ENCODE measurements around the gene CFAP410.

The CFAP410 gene

GRCh38 chr21:44294391-44295162, 44.6 kb downstream of the CFAP410 start:
- TF ChIP-seq CTCF (IDR thresholded peaks at IDR 0.05; ENCODE audit: low read length, missing control alignments) = no peak
- H3K4me3 ChIP-seq (replicated peaks; ENCODE audit: low read depth, low read length) = no peak overlapping the region
- DNase-seq (ENCODE audit: low read depth) = peak; percentile 51

GRCh38 chr21:44293551-44294231, 45.5 kb downstream of the CFAP410 start:
- no peak overlapping the region for H3K4me3 ChIP-seq (replicated peaks; ENCODE audit: low read depth, low read length)
- no peak for DNase-seq (ENCODE audit: low read depth)
- no peak for TF ChIP-seq CTCF (IDR thresholded peaks at IDR 0.05; ENCODE audit: low read length, missing control alignments)

GRCh38 chr21:44292812-44293195, 46.4 kb downstream of the CFAP410 start:
- no peak for TF ChIP-seq CTCF (IDR thresholded peaks at IDR 0.05; ENCODE audit: low read length, missing control alignments)
- H3K4me3 ChIP-seq (replicated peaks; ENCODE audit: low read depth, low read length) = no peak overlapping the region
- DNase-seq (ENCODE audit: low read depth) = no peak

- no peak overlapping the region for H3K4me3 ChIP-seq (replicated peaks; ENCODE audit: low read depth, low read length)
- TF ChIP-seq CTCF (IDR thresholded peaks at IDR 0.05; ENCODE audit: low read length, missing control alignments) = no peak
- no peak for DNase-seq (ENCODE audit: low read depth)
Observed at GRCh38 chr21:44291936-44292811, 47.0 kb downstream of the CFAP410 start.

- TF ChIP-seq CTCF (IDR thresholded peaks at IDR 0.05; ENCODE audit: low read length, missing control alignments) = no peak
- DNase-seq (ENCODE audit: low read depth) = no peak
- H3K4me3 ChIP-seq (replicated peaks; ENCODE audit: low read depth, low read length) = no peak overlapping the region
Observed at GRCh38 chr21:44291078-44291935, 47.9 kb downstream of the CFAP410 start.

All from fibroblast of pulmonary artery (primary cell).